IMR-90 (cell line): ENCODE results near the gene LPCAT2. TPM values are rescaled to one million over a fixed set of nuclear protein-coding genes. Genes with fewer than 3 reads are reported as not detected.

Source experiments
- ATAC-seq: fragments of 200-7000 bp; cut with Tn5 transposase; 2 replicates; pipeline ENCODE4 v1.9.1; 2020; ENCODE audit warnings: low read depth, mild to moderate bottlenecking, moderate library complexity
- BruUV-seq: library from RNA; stranded (reverse); fragments of 400-500 nt; replicated peaks from 2 replicates; lab custom pipeline; 2021; lab: Mats Ljungman, UMichigan
- CTCF ChIA-PET: fragments of 300-600 bp; formaldehyde crosslinking; extraction: SDS; loops from one replicate; lab custom pipeline; 2021; ENCODE audit warnings: antibody characterized with exemption; lab: Yijun Ruan, JAX
- POLR2A ChIA-PET: fragments of 300-600 bp; sonication (Branson Sonifier 250); formaldehyde crosslinking; loops from one replicate; lab custom pipeline; 2022; ENCODE audit warnings: antibody characterized with exemption; ENCODE audit not compliant: unreplicated experiment; lab: Charles Lee
- DNase-seq: peaks from one replicate; pipeline ENCODE4 v3.0.0; 2013
- H2AFZ ChIP-seq: replicated peaks from 2 replicates; pipeline ENCODE3; 2013; ENCODE audit warnings: low read length, mild to moderate bottlenecking; ENCODE audit not compliant: poor library complexity
- H2AK5ac ChIP-seq: 2 replicates; pipeline ENCODE4 v1.6.1; 2013; ENCODE audit warnings: low read depth, low read length, inconsistent platforms
- H2AK9ac ChIP-seq: replicated peaks from 2 replicates; pipeline ENCODE3; 2013; ENCODE audit warnings: mild to moderate bottlenecking, low read depth, low read length, moderate library complexity; ENCODE audit not compliant: poor library complexity
- H2BK120ac ChIP-seq: 2 replicates; pipeline ENCODE4 v1.6.1; 2013; ENCODE audit warnings: low read depth, low read length, inconsistent platforms
- H2BK15ac ChIP-seq: 3 replicates; pipeline ENCODE4 v1.6.1; 2013; ENCODE audit warnings: low read depth, low read length, inconsistent platforms
- H2BK20ac ChIP-seq: 2 replicates; pipeline ENCODE4 v1.6.1; 2013; ENCODE audit warnings: low read depth, mild to moderate bottlenecking, inconsistent platforms, low read length, moderate library complexity
- H2BK5ac ChIP-seq: 2 replicates; pipeline ENCODE4 v1.6.1; 2013; ENCODE audit warnings: mild to moderate bottlenecking, low read depth, low read length, inconsistent platforms; ENCODE audit not compliant: poor library complexity, severe bottlenecking
- H3K14ac ChIP-seq: replicated peaks from 2 replicates; pipeline ENCODE4 v1.6.1; 2013; ENCODE audit warnings: low read depth, low read length, inconsistent platforms
- H3K18ac ChIP-seq: 2 replicates; pipeline ENCODE4 v1.6.1; 2013; ENCODE audit warnings: low read depth, low read length, control low read depth
- H3K23ac ChIP-seq: 2 replicates; pipeline ENCODE4 v1.6.1; 2013; ENCODE audit warnings: low read depth, low read length, inconsistent platforms
- H3K27ac ChIP-seq: 2 replicates; pipeline ENCODE4 v1.5.1; 2013; ENCODE audit warnings: mild to moderate bottlenecking, control low read depth, low read length; ENCODE audit not compliant: insufficient read depth
- H3K27me3 ChIP-seq: 2 replicates; pipeline ENCODE4 v1.6.1; 2013; ENCODE audit warnings: low read length; ENCODE audit not compliant: control insufficient read depth, insufficient read depth
- H3K36me3 ChIP-seq: 2 replicates; pipeline ENCODE4 v1.6.1; 2013; ENCODE audit warnings: low read length, mixed read lengths; ENCODE audit not compliant: control insufficient read depth, insufficient read depth
- H3K4ac ChIP-seq: 2 replicates; pipeline ENCODE4 v1.6.1; 2013; ENCODE audit warnings: low read depth, low read length, inconsistent platforms
- H3K4me1 ChIP-seq: 2 replicates; pipeline ENCODE4 v1.6.1; 2013; ENCODE audit warnings: low read length, mixed read lengths; ENCODE audit not compliant: control insufficient read depth, insufficient read depth
- H3K4me2 ChIP-seq: 2 replicates; pipeline ENCODE4 v1.6.1; 2013; ENCODE audit warnings: low read depth, mild to moderate bottlenecking, control low read depth, low read length, moderate library complexity
- H3K4me3 ChIP-seq: 2 replicates; pipeline ENCODE4 v1.5.1; 2013; ENCODE audit warnings: low read depth, mild to moderate bottlenecking, control low read depth, low read length, moderate library complexity; ENCODE audit not compliant: insufficient read depth
- H3K56ac ChIP-seq: 2 replicates; pipeline ENCODE4 v1.6.1; 2013; ENCODE audit warnings: low read length, inconsistent platforms; ENCODE audit not compliant: insufficient read depth; ENCODE audit errors: extremely low read depth
- H3K79me1 ChIP-seq, 2 experiments: 2 replicates each; pipeline ENCODE4 v1.6.1; 2013; ENCODE audit warnings: low read length in 2 of 2, inconsistent platforms in 1 of 2, low read depth in 1 of 2
- H3K9ac ChIP-seq: 2 replicates; pipeline ENCODE4 v1.6.1; 2013; ENCODE audit warnings: low read depth, low read length, control low read depth
- H3K9me1 ChIP-seq: 2 replicates; pipeline ENCODE4 v1.6.1; 2013; ENCODE audit warnings: low read length, inconsistent platforms; ENCODE audit not compliant: insufficient read depth
- H3K9me3 ChIP-seq: 2 replicates; pipeline ENCODE4 v1.6.1; 2013; ENCODE audit warnings: low read length; ENCODE audit not compliant: control insufficient read depth, insufficient read depth
- H4K20me1 ChIP-seq: 2 replicates; pipeline ENCODE4 v1.6.1; 2013; ENCODE audit warnings: low read length, inconsistent platforms; ENCODE audit not compliant: insufficient read depth
- H4K5ac ChIP-seq: 2 replicates; pipeline ENCODE4 v1.6.1; 2013; ENCODE audit warnings: mild to moderate bottlenecking, low read depth, low read length, control low read depth
- H4K8ac ChIP-seq, 2 experiments: 2 replicates each; pipeline ENCODE4 v1.6.1; 2013; ENCODE audit warnings: low read depth in 2 of 2, low read length in 2 of 2, control low read depth in 1 of 2, inconsistent platforms in 1 of 2
- H4K91ac ChIP-seq: 2 replicates; pipeline ENCODE4 v1.6.1; 2013; ENCODE audit warnings: low read depth, low read length, inconsistent platforms; ENCODE audit not compliant: insufficient read depth
- BHLHE40 ChIP-seq: fragments of 150-350 bp; IDR thresholded peaks from 2 replicates; pipeline ENCODE4 v1.6.1; 2016; ENCODE audit warnings: mild to moderate bottlenecking, low read depth, low read length
- CEBPB ChIP-seq: IDR thresholded peaks from 2 replicates; pipeline ENCODE4 v1.6.1; 2012; ENCODE audit warnings: low read depth, low read length, improper control_type of control experiment
- CHD1 ChIP-seq: IDR thresholded peaks from 2 replicates; pipeline ENCODE4 v1.6.1; 2012; ENCODE audit warnings: low read depth, low read length, improper control_type of control experiment
- ELK1 ChIP-seq: fragments of 150-350 bp; IDR thresholded peaks from 2 replicates; pipeline ENCODE4 v1.6.1; 2016; ENCODE audit warnings: low read depth, mild to moderate bottlenecking, low read length, moderate library complexity, borderline replicate concordance
- FOS ChIP-seq: fragments of 150-350 bp; IDR thresholded peaks from 2 replicates; pipeline ENCODE4 v1.6.1; 2016; ENCODE audit warnings: low read depth, low read length
- MAFK ChIP-seq: IDR thresholded peaks from 2 replicates; pipeline ENCODE4 v1.6.1; 2012; ENCODE audit warnings: low read depth, low read length, improper control_type of control experiment
- MAZ ChIP-seq: IDR thresholded peaks from 2 replicates; pipeline ENCODE4 v1.6.1; 2012; ENCODE audit warnings: low read depth, mild to moderate bottlenecking, low read length, improper control_type of control experiment, moderate library complexity, borderline replicate concordance
- MXI1 ChIP-seq: IDR thresholded peaks from 2 replicates; pipeline ENCODE4 v1.6.1; 2012; ENCODE audit warnings: low read depth, mild to moderate bottlenecking, low read length, moderate library complexity, borderline replicate concordance
- NFE2L2 ChIP-seq: fragments of 150-350 bp; IDR thresholded peaks from 2 replicates; pipeline ENCODE4 v1.6.1; 2016; ENCODE audit warnings: low read depth, mild to moderate bottlenecking, low read length
- POLR2A ChIP-seq: IDR thresholded peaks from 2 replicates; pipeline ENCODE4 v1.6.1; 2012; ENCODE audit warnings: mild to moderate bottlenecking, low read depth, low read length
- RAD21 ChIP-seq: IDR thresholded peaks from 2 replicates; pipeline ENCODE4 v1.6.1; 2012; ENCODE audit warnings: low read length, improper control_type of control experiment
- RCOR1 ChIP-seq: IDR thresholded peaks from 2 replicates; pipeline ENCODE4 v1.6.1; 2012; ENCODE audit warnings: mild to moderate bottlenecking, low read length, improper control_type of control experiment; ENCODE audit not compliant: insufficient replicate concordance
- RFX5 ChIP-seq: IDR thresholded peaks from 2 replicates; pipeline ENCODE4 v1.8.0; 2012; ENCODE audit warnings: low read depth, mild to moderate bottlenecking, low read length, moderate library complexity
- SMC3 ChIP-seq: fragments of 150-350 bp; IDR thresholded peaks from 2 replicates; pipeline ENCODE4 v1.6.1; 2016; ENCODE audit warnings: low read depth, mild to moderate bottlenecking, antibody characterized with exemption, low read length, moderate library complexity
- WGBS, 2 experiments: methylation state at CpG; one replicate each; pipeline versions ENCODE4 v1.1.5 to v1.1.7; 2013; ENCODE audit warnings: missing lambda C conversion rate in 2 of 2; ENCODE audit not compliant: insufficient read length in 1 of 2; ENCODE audit errors: extremely low coverage in 2 of 2; 5-methylcytosine and 5-hydroxymethylcytosine counted together
- dilution Hi-C: fragments of 300-500 bp; cut with HindIII; formaldehyde crosslinking; loops from one replicate; pipeline ENCODE4 v1.14.3; 2018; ENCODE audit warnings: low sequenced_read_pairs; ENCODE audit not compliant: unreplicated experiment
- in situ Hi-C: fragments of 300-500 bp; cut with MboI; formaldehyde crosslinking; loops from 3 replicates; pipeline ENCODE4 v1.14.3; 2019; ENCODE audit warnings: low sequenced_read_pairs, inconsistent platforms, mixed read lengths
- intact Hi-C: fragments of 100-400 bp; cut with micrococcal nuclease; formaldehyde crosslinking; loops from 2 replicates; pipeline ENCODE4 v1.10.0; 2022
- polyA plus RNA-seq, 3 experiments: library from polyadenylated mRNA; depleted of rRNA; stranded (reverse); fragments of >200 nt; gene quantifications; 2 replicates each; pipeline ENCODE4 v1.2.3, GENCODE V29; 2012; ENCODE audit warnings: low replicate concordance in 1 of 3
- total RNA-seq: library from RNA; depleted of rRNA; stranded (reverse); fragments of >200 nt; gene quantifications from 2 replicates; pipeline ENCODE4 v1.2.3, GENCODE V29; 2012
- TF ChIP-seq, protein P1 (sequence below): fragments of 150-350 bp; IDR thresholded peaks from 2 replicates; pipeline ENCODE4 v1.6.1; 2017; ENCODE audit warnings: mild to moderate bottlenecking, antibody characterized with exemption, low read length, low read depth
- TF ChIP-seq, protein P2 (sequence below): conservative IDR thresholded peaks from 2 replicates; pipeline ENCODE4 v1.5.1; 2012; ENCODE audit warnings: mild to moderate bottlenecking, low read depth, low read length, improper control_type of control experiment

LPCAT2 gene
- total and polyA plus RNA-seq, 2 of the 4 experiments (the other 2 are of a cell fraction) = 8.6 to 8.7 TPM

- Histone ChIP-seq H3K9ac (no peak overlapping the region), H3K4ac (no peak overlapping the region), H3K36me3 (peaks cover 51% of the 10 kb centered on the region), H3K4me3 (no peak overlapping the region), H2AK5ac (no peak overlapping the region), H2BK120ac (no peak overlapping the region), H4K8ac (no peak overlapping the region), H3K9me3 (no peaks in the 10 kb centered on the region), H4K5ac (no peak overlapping the region), H2AK9ac (no peak overlapping the region), H3K4me1 (peaks cover 17% of the 10 kb centered on the region), H3K14ac (no peak overlapping the region), H2BK15ac (no peak overlapping the region), H3K23ac (no peak overlapping the region), H3K27me3 (no peaks in the 10 kb centered on the region), H3K79me1 (peaks cover 6 to 31% of the 10 kb centered on the region in 2 experiments; a peak in 2 of 4 replicates), H3K56ac (no peak overlapping the region), H2AFZ (no peak overlapping the region), H3K4me2 (no peak overlapping the region), H2BK5ac (no peak overlapping the region), H3K18ac (no peak overlapping the region), H4K91ac (no peak overlapping the region), H4K20me1 (peaks cover 3% of the 10 kb centered on the region), H3K9me1 (peaks cover 12% of the 10 kb centered on the region), H2BK20ac (no peak overlapping the region), H3K27ac (no peak overlapping the region)
- TF ChIP-seq RAD21 = no peak
- no peak for TF ChIP-seq MAFK
- TF ChIP-seq MXI1 = no peak
- no peak for TF ChIP-seq FOS
- no peak for TF ChIP-seq MAZ
- no peak for TF ChIP-seq CEBPB
- no peak for TF ChIP-seq RFX5
- TF ChIP-seq, protein P1, sequence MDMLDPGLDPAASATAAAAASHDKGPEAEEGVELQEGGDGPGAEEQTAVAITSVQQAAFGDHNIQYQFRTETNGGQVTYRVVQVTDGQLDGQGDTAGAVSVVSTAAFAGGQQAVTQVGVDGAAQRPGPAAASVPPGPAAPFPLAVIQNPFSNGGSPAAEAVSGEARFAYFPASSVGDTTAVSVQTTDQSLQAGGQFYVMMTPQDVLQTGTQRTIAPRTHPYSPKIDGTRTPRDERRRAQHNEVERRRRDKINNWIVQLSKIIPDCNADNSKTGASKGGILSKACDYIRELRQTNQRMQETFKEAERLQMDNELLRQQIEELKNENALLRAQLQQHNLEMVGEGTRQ = no peak
- TF ChIP-seq SMC3 = no peak
- TF ChIP-seq, protein P2, sequence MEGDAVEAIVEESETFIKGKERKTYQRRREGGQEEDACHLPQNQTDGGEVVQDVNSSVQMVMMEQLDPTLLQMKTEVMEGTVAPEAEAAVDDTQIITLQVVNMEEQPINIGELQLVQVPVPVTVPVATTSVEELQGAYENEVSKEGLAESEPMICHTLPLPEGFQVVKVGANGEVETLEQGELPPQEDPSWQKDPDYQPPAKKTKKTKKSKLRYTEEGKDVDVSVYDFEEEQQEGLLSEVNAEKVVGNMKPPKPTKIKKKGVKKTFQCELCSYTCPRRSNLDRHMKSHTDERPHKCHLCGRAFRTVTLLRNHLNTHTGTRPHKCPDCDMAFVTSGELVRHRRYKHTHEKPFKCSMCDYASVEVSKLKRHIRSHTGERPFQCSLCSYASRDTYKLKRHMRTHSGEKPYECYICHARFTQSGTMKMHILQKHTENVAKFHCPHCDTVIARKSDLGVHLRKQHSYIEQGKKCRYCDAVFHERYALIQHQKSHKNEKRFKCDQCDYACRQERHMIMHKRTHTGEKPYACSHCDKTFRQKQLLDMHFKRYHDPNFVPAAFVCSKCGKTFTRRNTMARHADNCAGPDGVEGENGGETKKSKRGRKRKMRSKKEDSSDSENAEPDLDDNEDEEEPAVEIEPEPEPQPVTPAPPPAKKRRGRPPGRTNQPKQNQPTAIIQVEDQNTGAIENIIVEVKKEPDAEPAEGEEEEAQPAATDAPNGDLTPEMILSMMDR = no peak
- TF ChIP-seq POLR2A = no peak
- TF ChIP-seq BHLHE40 = no peak
- no peak for TF ChIP-seq CHD1
- TF ChIP-seq ELK1 = no peak
- no peak for TF ChIP-seq RCOR1
- no peak for TF ChIP-seq NFE2L2
- ATAC-seq (no peak), DNase-seq (no peak)
- POLR2A ChIA-PET = no interaction called here
- WGBS, 2 experiments = 100% methylated on average over 2 of the region's 7 CpGs; no CpG with 5 or more reads in 1 of the 2 experiments
- dilution Hi-C loops = no loop called here
- CTCF ChIA-PET = no interaction called here
- no TSS peak for BruUV-seq
- intact Hi-C loops = no loop called here
- in situ Hi-C loops = no loop called here
Measured at GRCh38 chr16:55506083-55506482, 2.8 kb upstream of the LPCAT2 start.
